HG02852 (cell line): Measurements from ENCODE around the gene TMEM9B.

Source experiments
- ATAC-seq: cut with Tn5 transposase; IDR thresholded peaks from one replicate; pipeline ENCODE4 v1.9.1; 2021; ENCODE audit warnings: mild to moderate bottlenecking, moderate library complexity; ENCODE audit not compliant: unreplicated experiment

TMEM9B gene

DNA sequence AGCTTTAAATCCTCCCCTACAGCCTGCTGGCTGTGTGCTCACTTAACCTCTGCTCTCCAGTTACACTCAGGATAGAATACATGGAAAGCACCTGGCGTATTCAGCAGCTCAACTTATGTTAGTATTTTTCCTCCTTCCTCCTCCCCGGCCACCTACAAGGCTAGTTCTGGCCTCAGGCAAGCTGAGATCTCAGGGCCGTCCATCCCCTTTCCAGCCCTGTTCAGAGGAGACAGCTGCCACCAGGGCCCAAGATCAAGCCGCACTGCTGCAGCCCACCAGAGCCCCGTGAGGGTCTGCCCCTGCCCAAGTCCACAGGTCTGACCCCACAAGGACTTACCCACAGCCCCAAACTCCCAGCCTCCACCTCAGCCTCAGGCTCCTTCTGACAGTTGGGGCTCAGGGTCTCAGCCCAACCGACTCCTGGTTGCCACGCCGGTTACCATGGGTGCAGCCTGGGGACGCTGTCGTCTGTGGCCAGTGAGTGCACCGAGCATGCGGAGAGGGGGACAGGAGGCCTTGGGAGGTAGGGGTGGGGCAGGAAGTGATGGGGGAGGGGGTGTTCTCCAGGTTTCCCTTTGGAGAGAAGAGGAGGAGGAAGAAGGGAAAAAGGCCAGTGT is 31.6 kb downstream of the TMEM9B start, which contains the start of gene C11orf16:
Gene C11orf16, minus strand, starts transcription at position 384 of the 617 bp plus-strand sequence. CDS start 639 bp downstream, outside the sequence.
- ATAC-seq = no peak

DNA sequence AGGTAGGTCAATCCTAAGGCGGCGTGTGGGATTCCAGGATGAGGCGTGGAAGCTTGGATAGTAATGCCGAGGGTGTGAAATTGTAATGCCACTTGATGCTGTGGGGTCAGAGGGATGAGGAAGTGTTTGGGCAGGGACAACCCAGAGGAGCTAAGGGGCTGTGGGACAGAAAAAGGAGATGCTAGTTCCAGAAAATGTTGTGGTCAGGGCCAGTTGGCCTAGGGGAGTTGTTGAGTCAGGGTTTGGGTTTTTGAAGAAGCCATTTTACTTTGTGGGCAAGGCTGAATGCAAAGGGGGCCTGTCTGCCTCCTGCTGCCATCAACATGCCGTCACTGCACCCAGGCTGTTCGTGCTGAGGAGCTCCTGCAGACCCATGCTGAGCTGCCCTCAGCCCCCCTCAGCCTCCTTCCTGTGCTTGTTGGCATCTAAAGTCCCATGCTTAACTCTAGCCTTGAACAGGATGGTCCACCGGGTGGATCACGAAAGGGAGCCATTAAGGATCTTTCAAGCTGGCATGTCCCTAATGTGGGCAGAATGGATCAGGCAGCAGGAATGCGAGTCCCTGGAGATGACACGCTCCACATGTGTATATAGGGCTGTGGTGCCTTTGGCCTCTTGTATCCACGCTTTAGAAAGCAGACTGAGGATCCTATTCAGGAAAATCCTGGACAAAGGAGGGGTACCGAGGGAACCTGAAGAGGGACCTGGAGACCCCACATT is 33.6 kb downstream of the TMEM9B start:
- ATAC-seq = no peak

DNA sequence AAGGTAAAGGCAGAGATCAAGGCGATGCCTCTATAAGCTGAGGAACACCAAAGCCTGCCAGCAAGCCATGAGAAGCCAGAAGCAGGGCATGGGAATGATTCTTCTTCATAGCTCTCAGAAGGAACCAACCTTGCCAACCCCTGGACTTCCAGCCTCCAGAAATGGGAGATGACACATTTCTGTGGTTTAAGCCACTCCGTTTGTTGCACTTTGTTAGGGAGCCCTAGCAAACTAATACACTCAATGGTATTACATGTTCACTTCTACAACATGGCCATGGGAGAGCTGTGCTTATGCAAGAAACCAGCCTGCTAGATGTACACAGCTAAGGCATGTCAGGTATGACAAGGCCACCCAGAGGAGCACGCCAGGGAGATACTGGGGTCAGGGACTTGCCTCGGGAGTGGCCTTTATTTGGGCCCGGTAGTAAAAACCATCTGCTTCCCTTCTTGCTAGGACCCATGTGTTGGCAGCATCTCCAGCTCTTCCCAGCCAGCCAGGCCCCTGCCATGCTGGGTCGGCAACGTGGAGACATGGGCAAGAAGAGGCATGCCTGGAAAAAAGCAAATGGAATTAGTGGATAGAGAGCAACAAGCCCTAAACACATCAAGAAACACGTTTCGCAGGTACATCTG is 35.1 kb downstream of the TMEM9B start:
- no peak for ATAC-seq

DNA sequence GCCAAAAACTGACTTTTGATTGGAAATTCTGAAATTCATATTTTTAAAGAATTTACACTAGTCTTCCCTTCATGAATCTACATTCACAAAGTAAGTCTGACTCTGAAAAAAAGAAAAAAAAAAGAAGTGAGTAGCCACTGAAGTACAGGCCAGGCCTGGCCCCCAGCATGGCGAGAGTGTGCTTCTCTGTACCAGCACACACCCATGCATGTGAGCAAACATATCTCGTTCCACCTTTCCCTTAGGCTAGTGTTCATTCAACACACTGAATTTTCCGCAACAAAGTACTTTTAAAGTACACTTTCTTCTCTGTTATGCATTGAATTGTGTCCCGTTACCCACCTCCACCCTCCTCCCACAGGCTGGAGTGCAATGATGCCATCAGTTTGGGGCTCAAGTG is 36.0 kb downstream of the TMEM9B start:
- no peak for ATAC-seq

DNA sequence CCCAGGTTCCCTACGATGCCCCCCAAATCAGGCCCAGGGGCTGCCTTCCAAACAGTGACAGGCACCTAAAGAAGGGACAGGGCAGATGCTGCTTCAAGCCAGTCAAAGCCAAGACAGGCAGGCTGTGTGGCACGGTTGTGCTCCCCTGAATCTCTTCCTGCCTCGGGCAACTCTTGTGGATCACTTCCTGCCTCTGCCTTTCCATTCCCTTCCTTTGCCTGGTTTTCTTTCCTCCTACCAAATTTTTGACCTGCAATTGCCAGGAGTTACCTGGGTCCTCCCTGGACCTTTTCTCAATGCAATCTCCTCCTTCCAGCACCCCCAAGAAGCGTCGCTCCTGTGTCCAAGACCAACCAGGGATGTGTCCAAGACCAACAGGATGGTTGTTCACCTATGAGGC is 37.0 kb downstream of the TMEM9B start:
- ATAC-seq = no peak

DNA sequence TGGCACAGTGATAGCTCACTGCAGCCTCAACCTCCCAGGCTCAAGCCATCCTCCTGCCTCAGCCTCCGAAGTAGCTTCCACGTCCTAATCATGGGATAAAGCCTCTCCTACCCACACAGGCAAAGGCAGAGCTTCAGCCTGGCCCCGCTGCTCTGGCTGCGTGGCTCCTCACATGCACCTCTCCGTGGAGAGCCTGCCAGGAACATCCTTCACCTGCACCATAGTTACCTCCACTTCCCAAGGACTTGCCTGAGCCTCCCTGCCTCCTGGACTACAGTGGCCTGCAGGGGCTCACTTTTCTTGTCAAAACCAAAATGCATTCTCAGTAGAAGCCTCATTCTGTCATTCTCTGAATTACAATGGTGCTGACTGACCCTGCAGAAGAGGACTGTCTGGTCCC is 38.0 kb downstream of the TMEM9B start:
- ATAC-seq = no peak

DNA sequence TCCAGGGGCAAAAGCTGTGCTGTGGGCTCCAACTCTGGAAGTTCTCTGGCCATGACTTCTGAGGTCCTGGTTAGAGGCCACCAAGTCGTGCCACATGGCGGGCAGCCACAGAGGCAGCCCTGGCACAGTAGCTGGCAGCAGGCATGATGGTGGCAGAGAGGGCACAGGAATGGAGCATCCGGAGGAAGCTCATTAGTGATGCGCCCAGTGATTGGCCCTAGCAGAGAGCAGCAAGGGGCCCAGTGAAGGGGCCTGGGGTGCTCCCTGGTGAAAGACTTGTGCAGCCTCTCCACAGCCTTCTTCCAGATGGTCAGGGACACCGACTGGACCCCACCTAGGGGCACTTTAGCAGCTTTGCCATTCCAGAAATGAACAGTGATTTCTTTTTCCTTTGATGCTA is 38.5 kb downstream of the TMEM9B start:
- no peak for ATAC-seq

DNA sequence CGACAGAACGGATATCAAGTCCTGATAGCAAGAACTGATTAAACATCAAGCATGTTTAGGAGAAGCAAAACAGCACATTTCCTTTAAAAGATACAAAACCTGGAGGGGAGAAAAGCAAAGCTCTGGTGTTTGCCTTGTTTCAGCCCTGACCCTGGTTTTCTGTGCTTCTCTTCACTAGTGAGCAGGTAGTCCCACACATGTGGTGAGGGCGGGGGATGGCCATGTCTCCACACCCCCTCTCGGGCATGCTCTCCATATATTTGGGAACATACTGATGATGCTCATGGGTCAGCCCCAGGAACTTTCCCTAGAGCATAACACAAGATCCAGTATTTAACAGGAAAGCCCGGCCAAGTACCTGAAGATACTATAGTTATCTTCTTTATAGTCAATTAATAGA is 41.6 kb downstream of the TMEM9B start:
- no peak for ATAC-seq

DNA sequence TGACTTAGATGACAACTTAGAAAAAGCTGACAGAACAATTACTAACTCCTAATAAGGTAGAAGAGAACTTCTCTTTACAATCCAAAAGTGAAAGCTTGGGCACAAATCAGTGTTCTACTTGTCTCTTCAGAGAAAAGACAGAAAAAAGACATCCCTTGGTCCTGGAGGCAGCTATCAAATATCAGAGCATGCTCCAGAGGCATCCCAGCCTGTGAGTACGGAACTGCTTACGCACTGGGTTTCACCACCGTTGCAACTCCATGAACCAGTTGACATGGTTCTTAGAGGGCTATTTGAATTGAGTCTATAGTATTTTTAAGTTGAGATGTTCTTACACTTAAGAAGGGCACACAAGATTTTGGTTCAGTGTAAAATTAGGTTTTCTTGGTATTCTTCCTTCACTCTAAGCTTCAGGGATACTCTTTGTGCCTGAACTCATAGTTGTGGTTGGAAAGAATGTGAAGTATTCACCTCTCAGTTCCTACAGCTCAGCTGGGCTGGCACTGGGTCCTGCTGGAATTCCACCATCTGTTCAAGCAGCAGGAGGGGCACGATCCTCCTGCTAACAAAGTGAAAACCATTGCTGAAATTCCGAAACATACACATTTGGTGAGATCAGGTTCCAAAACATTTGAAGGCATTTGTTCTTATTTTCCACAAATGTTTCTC is 47.0 kb downstream of the TMEM9B start:
- ATAC-seq = no peak

DNA sequence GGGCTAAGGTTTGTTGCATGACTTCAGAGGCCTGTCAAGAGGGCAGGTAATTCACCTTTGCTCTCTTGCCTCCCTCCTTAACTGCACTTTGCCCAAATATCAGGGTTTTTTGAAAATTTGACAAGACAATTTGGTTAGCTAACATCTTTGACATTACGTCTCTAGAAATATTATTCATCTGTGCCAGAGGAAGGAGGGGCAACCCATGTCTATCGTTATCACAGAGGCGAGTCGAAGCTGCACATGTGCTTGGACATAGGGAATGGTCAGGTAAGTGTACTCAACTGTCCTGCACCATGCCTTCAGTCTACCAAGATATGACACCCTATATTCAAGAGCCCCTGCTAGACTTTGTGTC is 49.6 kb downstream of the TMEM9B start:
- ATAC-seq = no peak

DNA sequence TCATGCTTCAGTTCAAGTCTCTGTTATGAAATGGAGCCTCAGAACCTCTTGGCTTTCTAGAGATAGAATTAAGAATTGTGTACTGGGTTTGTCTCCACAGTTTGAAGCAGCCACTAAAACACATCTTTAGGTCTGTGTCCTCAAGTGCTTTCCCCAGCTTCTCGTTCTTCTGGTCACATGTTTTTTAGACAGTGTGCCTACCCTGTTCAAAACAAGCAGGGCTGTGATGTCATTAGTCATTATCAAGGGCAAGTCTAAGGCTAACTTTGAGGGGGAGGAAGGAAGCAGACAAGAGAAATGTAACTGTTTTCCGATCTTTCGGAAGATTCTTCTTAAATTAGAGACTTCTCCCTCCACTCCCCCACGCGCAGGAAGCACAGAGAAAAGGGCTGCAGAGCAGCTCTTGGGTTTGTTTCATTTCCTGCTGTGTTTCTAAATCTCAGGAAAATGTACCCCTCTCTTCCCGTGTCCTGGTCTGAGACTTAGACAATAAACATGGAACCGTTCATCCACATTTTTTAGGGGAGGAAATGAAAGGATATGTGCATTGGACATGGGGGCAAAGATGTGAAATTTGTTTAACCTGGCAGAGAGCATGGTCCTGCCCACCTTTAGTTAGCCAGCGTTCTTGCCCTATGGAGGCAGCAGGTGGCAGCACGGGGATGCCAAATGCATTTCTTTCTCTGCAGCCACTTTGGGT is 50.1 kb downstream of the TMEM9B start:
- ATAC-seq = no peak

DNA sequence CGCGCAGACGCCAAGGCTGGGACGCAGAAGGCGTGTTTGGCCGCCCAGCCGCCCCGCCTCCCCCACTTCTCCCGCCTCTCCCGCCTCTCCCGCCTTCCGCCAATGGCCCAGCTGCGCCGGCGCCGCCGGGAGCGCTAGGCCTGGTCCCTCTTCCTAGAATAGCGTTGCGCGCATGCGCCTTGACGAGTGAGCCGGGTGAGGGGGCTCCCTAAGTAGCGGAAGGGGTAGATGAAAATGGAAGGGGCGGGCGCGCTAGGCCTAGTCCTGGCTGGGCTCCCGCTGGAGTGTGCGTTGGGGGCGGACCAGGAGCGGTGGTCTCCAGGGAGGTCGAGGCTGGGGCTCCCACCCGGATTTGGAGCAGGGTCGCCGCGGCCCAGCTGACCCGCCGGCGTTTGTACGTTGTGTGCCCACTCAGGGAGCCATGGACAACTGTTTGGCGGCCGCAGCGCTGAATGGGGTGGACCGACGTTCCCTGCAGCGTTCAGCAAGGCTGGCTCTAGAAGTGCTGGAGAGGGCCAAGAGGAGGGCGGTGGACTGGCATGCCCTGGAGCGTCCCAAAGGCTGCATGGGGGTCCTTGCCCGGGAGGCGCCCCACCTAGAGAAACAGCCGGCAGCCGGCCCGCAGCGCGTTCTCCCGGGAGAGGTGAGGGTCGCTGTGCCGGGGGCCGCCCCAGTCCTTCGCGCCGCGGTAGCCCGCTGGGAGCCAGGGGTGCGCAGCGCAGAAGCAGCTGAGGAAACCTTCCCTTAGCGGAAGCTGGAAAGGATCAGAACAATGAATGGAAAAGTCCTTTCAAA is 53.0 kb downstream of the TMEM9B start, which contains the start of gene AKIP1:
Gene AKIP1, plus strand, starts transcription at position 161 of the 795 bp plus-strand sequence. Its CDS starts 261 bp downstream, at position 422.
- peak; percentile 77 for ATAC-seq

DNA sequence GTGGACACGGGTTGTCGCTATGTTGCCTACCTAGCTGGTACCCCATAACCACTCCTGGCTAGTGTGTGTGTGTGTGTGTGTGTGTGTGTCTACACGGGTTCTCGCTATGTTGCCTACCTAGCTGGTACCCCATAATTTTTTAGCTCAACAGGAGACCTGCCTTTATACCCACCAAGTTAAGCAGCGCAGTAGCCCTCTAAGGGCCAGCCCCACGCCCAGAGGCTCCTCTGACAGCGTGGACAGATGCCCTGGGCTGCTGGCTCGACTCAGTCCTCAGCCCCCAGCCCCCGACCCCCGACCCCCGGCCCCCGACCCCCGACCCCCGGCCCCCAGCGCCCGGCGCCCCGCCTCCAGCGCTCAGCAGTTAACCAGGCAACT is 53.6 kb downstream of the TMEM9B start:
- ATAC-seq = peak; percentile 9

DNA sequence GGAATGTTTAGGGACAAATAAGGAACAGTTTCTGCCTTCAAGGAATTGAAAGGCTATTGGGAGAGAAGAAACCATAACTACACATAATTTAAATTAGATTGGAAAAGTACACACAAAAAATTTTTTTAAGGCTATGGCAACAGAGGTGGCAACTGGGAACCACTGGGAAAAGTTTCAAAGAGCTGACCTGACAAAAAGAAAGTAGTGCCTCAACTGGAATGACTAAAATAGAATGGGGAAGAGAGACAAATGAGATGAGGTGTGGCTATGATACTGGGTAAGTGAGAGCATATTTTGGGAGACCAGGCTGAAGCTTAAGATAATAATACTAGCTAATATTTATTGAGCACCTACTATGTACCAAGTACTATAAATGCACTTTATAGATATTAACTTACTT is 56.1 kb downstream of the TMEM9B start:
- ATAC-seq = no peak

DNA sequence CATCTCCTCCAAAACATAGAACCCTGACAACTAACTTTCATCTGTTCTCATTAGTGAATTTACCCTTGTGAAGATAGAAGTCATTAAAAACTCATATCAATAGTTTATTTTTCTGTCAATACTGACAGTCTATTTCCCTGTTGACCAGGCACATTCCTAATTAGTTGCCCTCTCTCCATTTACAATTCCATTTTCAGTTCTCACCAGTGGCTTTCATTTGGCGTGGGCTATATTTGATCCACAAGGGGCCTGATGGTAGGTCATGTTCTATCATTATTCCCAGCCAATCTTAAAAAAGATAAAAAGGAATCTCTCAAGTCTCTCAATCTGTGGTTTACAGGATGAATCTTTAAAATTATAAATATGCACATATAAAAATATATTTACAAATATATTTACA is 57.1 kb downstream of the TMEM9B start:
- ATAC-seq = no peak

DNA sequence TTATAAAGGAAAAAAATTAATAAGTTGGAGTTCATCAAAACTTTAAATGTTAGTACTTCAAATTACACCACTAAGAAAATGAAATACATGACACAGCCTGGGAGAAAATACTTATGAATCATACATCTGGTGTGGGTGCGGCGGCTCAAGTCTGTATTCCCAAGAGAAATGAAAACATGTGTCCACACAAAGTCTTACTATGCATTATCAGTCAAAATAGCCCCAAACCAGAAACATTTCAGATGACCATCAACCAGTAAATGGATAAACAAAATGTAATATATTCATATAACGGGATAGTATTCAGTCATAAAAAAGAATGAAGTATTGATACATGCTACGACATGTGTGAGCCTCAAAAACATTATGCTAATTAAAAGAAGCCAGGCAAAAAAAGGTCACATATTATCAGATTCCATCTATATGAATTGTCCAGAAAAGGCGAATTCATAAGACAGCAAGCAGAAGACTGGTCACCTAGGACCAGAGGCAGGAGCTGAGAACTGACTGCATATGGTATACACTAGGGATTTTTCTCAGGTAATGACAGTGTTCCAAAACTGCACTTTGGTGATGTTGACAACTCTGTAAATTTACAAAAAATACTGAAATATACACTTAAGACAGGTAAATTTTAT is 58.6 kb downstream of the TMEM9B start:
- no peak for ATAC-seq

DNA sequence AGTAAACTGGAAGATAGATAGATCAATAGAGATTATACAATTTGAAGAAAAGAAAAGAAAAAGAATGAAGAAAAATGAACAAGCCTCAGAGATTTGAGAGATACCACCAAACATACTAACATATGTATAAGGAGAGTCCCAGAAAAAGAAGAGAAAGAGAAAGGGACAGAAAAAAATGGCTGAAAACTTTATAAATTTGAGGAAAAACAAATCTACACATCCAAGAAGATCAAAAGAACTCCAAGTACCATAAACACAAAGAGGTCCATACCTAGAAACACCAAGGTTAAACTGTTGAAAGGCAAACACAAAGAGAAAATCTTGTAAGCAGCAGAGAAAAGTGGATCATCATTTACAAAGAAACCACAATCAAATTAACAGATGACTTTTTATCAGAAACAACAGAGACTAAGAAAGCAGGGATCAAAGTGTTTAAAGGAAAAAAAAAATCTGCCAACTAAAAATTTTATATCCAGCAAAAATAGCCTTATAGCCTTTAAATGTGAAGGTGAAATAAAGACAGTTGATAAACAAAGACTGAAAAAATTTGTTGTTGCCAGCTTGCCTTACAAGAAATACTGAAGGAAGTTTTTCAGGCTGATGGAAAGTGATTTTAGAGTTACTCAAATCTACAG is 65.0 kb downstream of the TMEM9B start:
- no peak for ATAC-seq
